MM.1S (cell line): ENCODE measurements around the gene RPS6KC1.

ENCODE experiments used
- DNase-seq: peaks from one replicate; pipeline ENCODE4 v3.0.0-alpha.2; 2015
- H2AFZ ChIP-seq: fragments of 300-600 bp; sonication (generic); 2 replicates; pipeline ENCODE4 v1.6.0; 2016; ENCODE audit warnings: antibody characterized with exemption, low read length
- H3F3A ChIP-seq: fragments of 300-600 bp; sonication (generic); 2 replicates; pipeline ENCODE4 v1.6.1; 2016; ENCODE audit warnings: mild to moderate bottlenecking, antibody characterized with exemption, low read length, moderate library complexity, mixed read lengths; ENCODE audit not compliant: insufficient read depth
- H3K27ac ChIP-seq: fragments of 300-600 bp; sonication (generic); 2 replicates; pipeline ENCODE4 v1.5.1; 2016; ENCODE audit warnings: mild to moderate bottlenecking, low read length
- H3K27me3 ChIP-seq: fragments of 300-600 bp; sonication (generic); replicated peaks from 2 replicates; pipeline ENCODE4 v1.6.0; 2016; ENCODE audit warnings: low read length; ENCODE audit not compliant: insufficient read depth
- H3K36me3 ChIP-seq: fragments of 300-600 bp; sonication (generic); replicated peaks from 2 replicates; pipeline ENCODE4 v1.6.1; 2016; ENCODE audit warnings: mild to moderate bottlenecking, low read length, mixed read lengths; ENCODE audit not compliant: insufficient read depth
- H3K4me1 ChIP-seq: fragments of 300-600 bp; sonication (generic); 2 replicates; pipeline ENCODE4 v1.6.1; 2016; ENCODE audit warnings: low read length, mixed read lengths
- H3K4me2 ChIP-seq: fragments of 300-600 bp; sonication (generic); 2 replicates; pipeline ENCODE4 v1.6.0; 2016; ENCODE audit warnings: low read depth, low read length
- H3K4me3 ChIP-seq: fragments of 300-600 bp; sonication (generic); 2 replicates; pipeline ENCODE4 v1.5.1; 2016; ENCODE audit warnings: low read length, mixed read lengths
- H3K79me2 ChIP-seq: fragments of 300-600 bp; sonication (generic); 2 replicates; pipeline ENCODE4 v1.6.1; 2016; ENCODE audit warnings: mixed run types, low read length, mixed read lengths
- H3K9ac ChIP-seq: fragments of 300-600 bp; sonication (generic); 2 replicates; pipeline ENCODE4 v1.6.1; 2016; ENCODE audit warnings: low read length, mixed read lengths
- H3K9me2 ChIP-seq: fragments of 300-600 bp; sonication (generic); replicated peaks from 2 replicates; pipeline ENCODE4 v1.6.1; 2016; ENCODE audit warnings: mild to moderate bottlenecking, low read length, mixed read lengths; ENCODE audit not compliant: insufficient read depth
- H3K9me3 ChIP-seq: fragments of 300-600 bp; sonication (generic); replicated peaks from 2 replicates; pipeline ENCODE4 v1.6.1; 2016; ENCODE audit warnings: mild to moderate bottlenecking, low read length, mixed read lengths; ENCODE audit not compliant: insufficient read depth
- H4K20me1 ChIP-seq: fragments of 300-600 bp; sonication (generic); 2 replicates; pipeline ENCODE4 v1.6.1; 2016; ENCODE audit warnings: mild to moderate bottlenecking, low read length, moderate library complexity, mixed read lengths; ENCODE audit not compliant: insufficient read depth
- CTCF ChIP-seq: fragments of 300-600 bp; sonication (generic); IDR thresholded peaks from 2 replicates; pipeline ENCODE4 v1.5.1; 2016; ENCODE audit warnings: antibody characterized with exemption, low read length, mixed read lengths
- EZH2 ChIP-seq: fragments of 300-600 bp; sonication (generic); optimal IDR thresholded peaks from 2 replicates; pipeline ENCODE3; 2017; ENCODE audit warnings: low read depth, mild to moderate bottlenecking, antibody characterized with exemption, low read length, mixed read lengths
- EZH2phosphoT487 ChIP-seq: fragments of 300-600 bp; sonication (generic); IDR thresholded peaks from 2 replicates; pipeline ENCODE4 v1.6.1; 2018; ENCODE audit warnings: antibody characterized with exemption, low read length

RPS6KC1 gene

GRCh38 chr1:213279410-213279809, 228.4 kb downstream of the RPS6KC1 start:
- no peak for TF ChIP-seq EZH2phosphoT487
- TF ChIP-seq CTCF: no peak
- TF ChIP-seq EZH2: no peak
- DNase-seq: no peak
- H3K9ac ChIP-seq: no peak overlapping the region
- H3K9me2 ChIP-seq: no peaks in the 10 kb centered on the region
- H3K4me3 ChIP-seq: no peak overlapping the region
- H3K27ac ChIP-seq: no peak overlapping the region
- H4K20me1 ChIP-seq: no peaks in the 10 kb centered on the region
- H3K79me2 ChIP-seq: no peaks in the 10 kb centered on the region
- H3K9me3 ChIP-seq: no peaks in the 10 kb centered on the region
- H3K4me2 ChIP-seq: no peak overlapping the region
- H2AFZ ChIP-seq: no peak overlapping the region
- no peaks in the 10 kb centered on the region for H3K27me3 ChIP-seq
- no peaks in the 10 kb centered on the region for H3K4me1 ChIP-seq
- H3F3A ChIP-seq: no peaks in the 10 kb centered on the region
- H3K36me3 ChIP-seq: no peaks in the 10 kb centered on the region

DNA sequence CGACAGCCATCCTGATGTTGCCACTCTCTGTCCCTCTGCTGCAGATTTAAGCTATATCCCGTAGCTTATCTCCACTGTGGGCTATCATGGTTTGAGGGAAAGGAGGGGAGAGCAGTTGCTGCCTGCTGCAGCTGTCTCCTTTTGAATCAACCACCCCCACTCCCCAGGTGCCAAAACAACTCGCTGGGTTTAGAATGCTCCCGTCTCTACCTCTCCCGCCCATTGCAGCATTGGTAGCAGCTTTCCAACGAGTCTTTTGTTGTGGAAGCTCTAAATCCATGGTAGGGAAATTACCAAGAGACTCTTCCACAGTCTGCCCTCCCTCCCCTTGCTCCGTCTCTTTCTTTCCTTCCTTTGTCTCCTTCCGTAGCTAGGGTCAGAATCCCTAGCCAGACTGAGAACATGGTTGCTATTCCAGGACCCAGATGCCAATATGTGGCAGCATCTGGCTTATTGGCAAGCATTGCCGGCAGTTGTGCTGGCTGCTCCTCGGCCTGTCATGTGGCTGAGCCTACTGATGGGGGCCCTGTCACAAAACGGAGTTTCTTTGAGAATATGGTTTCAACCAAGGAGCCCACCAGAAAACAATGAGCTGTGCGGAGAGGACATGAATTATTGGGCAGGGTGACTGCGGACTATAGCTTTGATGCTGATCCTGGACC, 230.7 kb downstream of the RPS6KC1 start:
- DNase-seq: no peak
- Histone ChIP-seq H3K9me3 (no peaks in the 10 kb centered on the region), H3K9ac (no peak overlapping the region), H4K20me1 (no peaks in the 10 kb centered on the region), H3F3A (no peaks in the 10 kb centered on the region), H3K9me2 (no peaks in the 10 kb centered on the region), H3K27ac (no peak overlapping the region), H3K4me3 (no peak overlapping the region), H3K36me3 (no peaks in the 10 kb centered on the region), H2AFZ (no peak overlapping the region), H3K27me3 (no peaks in the 10 kb centered on the region), H3K4me2 (no peak overlapping the region), H3K79me2 (no peaks in the 10 kb centered on the region), H3K4me1 (no peaks in the 10 kb centered on the region)
- TF ChIP-seq EZH2phosphoT487 (no peak), EZH2 (no peak), CTCF (no peak)

GRCh38 chr1:213284626-213285025, 233.6 kb downstream of the RPS6KC1 start:
- H3K36me3 ChIP-seq: no peaks in the 10 kb centered on the region
- no peak overlapping the region for H3K4me2 ChIP-seq
- no peaks in the 10 kb centered on the region for H3F3A ChIP-seq
- no peaks in the 10 kb centered on the region for H4K20me1 ChIP-seq
- no peaks in the 10 kb centered on the region for H3K9me2 ChIP-seq
- no peak overlapping the region for H3K9ac ChIP-seq
- DNase-seq: no peak
- H3K79me2 ChIP-seq: no peaks in the 10 kb centered on the region
- no peak overlapping the region for H3K4me3 ChIP-seq
- no peak overlapping the region for H2AFZ ChIP-seq
- H3K27ac ChIP-seq: no peak overlapping the region
- H3K9me3 ChIP-seq: no peaks in the 10 kb centered on the region
- no peaks in the 10 kb centered on the region for H3K27me3 ChIP-seq
- no peaks in the 10 kb centered on the region for H3K4me1 ChIP-seq
- TF ChIP-seq CTCF (no peak), EZH2phosphoT487 (no peak), EZH2 (no peak)
